GM06990 (cell line): ENCODE measurements around the gene FAT1.

ENCODE experiments used
- DNase-seq: peaks from one replicate; pipeline ENCODE4 v3.0.0-alpha.2; 2011; ENCODE audit not compliant: insufficient read length; ENCODE audit errors: extremely low read depth
- H3K27me3 ChIP-seq: replicated peaks from 2 replicates; pipeline ENCODE4 v1.6.0; 2011; ENCODE audit warnings: low read length; ENCODE audit not compliant: control insufficient read depth, insufficient read depth
- H3K36me3 ChIP-seq: 2 replicates; pipeline ENCODE4 v1.5.1; 2011; ENCODE audit warnings: low read length; ENCODE audit not compliant: control insufficient read depth, insufficient read depth
- H3K4me3 ChIP-seq: replicated peaks from 2 replicates; pipeline ENCODE4 v1.5.1; 2011; ENCODE audit warnings: low read depth, mild to moderate bottlenecking, control low read depth, low read length
- TF ChIP-seq, protein P1 (sequence below): IDR thresholded peaks from 2 replicates; pipeline ENCODE4 v1.5.1; 2011; ENCODE audit warnings: low read length, control low read depth, mild to moderate bottlenecking, inconsistent platforms; ENCODE audit not compliant: insufficient read depth, poor library complexity, severe bottlenecking

Gene FAT1

DNA sequence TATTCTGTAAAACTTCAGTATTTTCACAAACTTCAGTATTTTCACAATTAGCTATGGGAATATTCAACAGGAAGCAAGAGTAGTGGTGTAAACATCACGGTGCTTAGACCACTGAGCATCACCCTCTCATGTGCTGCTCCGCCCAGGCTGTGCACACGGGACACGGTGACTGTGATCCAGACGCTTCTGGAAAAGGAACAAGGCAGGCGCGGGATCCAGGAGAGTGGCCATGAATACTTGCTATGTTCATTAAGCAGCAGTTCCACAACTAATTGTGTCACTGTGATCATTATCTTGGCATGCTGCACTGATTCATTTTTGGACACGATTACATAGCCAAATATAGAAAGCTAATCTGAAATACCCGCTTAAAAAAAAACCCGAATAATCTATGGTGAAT, 19.6 kb upstream of the FAT1 start:
- H3K4me3 ChIP-seq, result no peak overlapping the region
- no peaks in the 10 kb centered on the region for H3K27me3 ChIP-seq
- H3K36me3 ChIP-seq, result no peaks in the 10 kb centered on the region
- TF ChIP-seq, protein P1, sequence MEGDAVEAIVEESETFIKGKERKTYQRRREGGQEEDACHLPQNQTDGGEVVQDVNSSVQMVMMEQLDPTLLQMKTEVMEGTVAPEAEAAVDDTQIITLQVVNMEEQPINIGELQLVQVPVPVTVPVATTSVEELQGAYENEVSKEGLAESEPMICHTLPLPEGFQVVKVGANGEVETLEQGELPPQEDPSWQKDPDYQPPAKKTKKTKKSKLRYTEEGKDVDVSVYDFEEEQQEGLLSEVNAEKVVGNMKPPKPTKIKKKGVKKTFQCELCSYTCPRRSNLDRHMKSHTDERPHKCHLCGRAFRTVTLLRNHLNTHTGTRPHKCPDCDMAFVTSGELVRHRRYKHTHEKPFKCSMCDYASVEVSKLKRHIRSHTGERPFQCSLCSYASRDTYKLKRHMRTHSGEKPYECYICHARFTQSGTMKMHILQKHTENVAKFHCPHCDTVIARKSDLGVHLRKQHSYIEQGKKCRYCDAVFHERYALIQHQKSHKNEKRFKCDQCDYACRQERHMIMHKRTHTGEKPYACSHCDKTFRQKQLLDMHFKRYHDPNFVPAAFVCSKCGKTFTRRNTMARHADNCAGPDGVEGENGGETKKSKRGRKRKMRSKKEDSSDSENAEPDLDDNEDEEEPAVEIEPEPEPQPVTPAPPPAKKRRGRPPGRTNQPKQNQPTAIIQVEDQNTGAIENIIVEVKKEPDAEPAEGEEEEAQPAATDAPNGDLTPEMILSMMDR, result no peak
- no peak for DNase-seq

DNA sequence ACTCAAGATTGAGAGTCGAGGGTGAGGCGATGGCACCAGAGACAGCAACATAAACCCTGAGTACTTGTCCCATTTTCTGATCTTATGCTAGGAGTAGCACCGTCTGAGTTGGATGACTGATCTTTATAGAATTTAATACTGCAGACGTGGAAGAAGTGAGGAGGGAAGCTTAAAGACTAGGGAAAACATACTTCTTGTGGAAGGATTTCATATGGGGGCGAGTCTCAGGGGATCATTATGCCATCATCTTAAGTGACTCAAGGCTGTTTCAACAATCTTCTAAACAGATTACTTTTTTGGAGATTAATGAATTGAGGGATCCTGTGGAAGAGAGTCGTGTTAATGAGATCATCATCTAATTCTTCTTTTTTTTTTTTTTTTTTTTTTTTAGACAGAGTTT, 17.2 kb upstream of the FAT1 start:
- Histone ChIP-seq H3K4me3 (no peak overlapping the region), H3K27me3 (no peaks in the 10 kb centered on the region), H3K36me3 (no peaks in the 10 kb centered on the region)
- TF ChIP-seq, protein P1, result no peak
- no peak for DNase-seq

DNA sequence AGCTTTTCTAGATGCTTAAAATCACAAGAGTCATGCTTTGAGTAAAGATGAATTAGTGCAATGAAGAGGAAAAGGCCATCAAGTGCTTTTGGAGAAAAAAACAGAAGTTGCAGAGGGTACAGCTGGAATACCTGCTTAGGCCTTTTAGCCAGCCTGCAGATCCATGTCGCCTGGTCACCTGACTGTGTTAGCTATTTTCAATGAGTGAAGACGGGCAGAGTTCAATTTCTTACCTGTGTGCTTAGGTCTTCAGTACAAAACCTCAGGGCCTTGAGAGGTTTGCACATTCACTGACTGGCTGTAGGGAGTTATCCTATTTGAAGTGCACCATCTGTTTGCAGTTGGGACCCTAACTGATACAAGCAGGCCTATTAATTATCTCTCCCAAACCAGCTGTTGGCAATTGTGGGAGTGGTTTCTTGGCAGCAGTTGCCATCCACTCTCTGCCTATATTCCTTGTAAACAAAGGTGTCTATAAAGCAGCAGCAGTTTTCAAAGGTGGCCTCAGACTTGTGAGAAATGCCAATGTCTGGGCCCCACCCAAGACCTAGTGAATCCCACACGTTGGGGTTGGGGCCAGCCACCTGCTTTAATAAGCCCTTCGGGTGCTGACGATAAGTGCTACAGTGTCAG, 16.3 kb upstream of the FAT1 start:
- no peak for DNase-seq

DNA sequence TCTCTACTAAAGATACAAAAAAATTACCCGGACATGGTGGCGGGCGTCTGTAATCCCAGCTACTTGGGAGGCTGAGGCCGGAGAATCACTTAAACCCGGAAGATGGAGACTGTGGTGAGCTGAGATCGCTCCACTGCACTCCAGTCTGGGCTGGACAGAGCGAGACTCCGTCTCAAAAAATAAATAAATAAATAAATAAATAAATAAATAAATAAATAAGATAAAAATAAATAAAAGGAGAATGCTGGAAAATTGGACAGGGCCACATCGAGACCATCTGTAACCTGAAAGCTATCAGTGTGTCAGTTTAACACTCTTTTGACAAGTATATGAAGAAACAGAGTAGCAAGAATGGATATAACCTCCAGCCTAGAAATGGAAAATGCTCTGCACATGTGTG, 15.7 kb upstream of the FAT1 start:
- TF ChIP-seq, protein P1, result no peak
- Histone ChIP-seq H3K4me3 (no peak overlapping the region), H3K36me3 (no peaks in the 10 kb centered on the region), H3K27me3 (no peaks in the 10 kb centered on the region)
- DNase-seq, result no peak

More for the DNA sequence above, 16.3 kb upstream of the FAT1 start:
- Histone ChIP-seq H3K4me3 (no peak overlapping the region), H3K27me3 (no peaks in the 10 kb centered on the region), H3K36me3 (no peaks in the 10 kb centered on the region)
- TF ChIP-seq, protein P1, result no peak

DNA sequence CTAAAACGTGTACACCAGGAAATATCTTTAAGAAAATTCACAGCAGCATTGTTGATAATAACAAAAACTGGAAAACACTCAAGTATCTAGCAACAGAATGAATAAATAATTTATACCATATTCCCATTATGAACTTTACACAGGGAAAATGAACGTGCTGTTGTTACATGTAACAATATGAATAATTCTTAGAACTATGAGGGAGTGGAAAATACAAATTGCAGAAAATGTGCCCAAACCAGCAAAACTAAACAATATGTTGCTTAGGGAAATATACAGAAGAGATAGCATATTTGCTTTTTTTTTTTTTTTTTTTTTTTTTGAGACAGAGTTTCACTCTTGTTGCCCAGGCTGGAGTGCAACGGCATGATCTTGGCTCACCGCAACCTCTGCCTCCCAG, 14.8 kb upstream of the FAT1 start:
- no peak for DNase-seq
- H3K27me3 ChIP-seq, result no peaks in the 10 kb centered on the region
- TF ChIP-seq, protein P1, result no peak
- no peak overlapping the region for H3K4me3 ChIP-seq
- no peaks in the 10 kb centered on the region for H3K36me3 ChIP-seq

DNA sequence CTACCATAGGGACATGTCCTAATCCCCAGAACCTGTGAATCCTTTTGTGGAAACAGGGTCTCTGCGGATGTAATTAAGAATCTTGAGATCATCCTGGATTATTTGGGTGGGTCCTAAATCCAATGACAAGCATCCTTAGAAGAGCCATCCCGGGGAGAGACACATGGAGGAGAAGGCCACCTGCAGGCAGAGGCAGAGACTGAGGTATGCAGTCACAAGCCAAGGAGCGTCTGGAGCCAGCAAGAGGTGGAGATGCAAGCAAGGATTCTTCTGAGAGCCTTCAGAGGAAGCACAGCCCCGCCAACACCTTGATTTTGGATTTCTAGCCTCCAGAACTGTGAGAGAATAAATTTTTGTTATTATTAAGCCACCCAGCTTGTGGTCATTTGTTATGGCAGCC, 13.8 kb upstream of the FAT1 start:
- Histone ChIP-seq H3K36me3 (no peaks in the 10 kb centered on the region), H3K4me3 (no peak overlapping the region), H3K27me3 (no peaks in the 10 kb centered on the region)
- no peak for DNase-seq
- TF ChIP-seq, protein P1, result no peak
